ENCODE results near the gene TAMALIN. TPM values are rescaled to one million over a fixed set of nuclear protein-coding genes. Genes with fewer than 3 reads are reported as not detected.

Gene TAMALIN
- total and polyA plus RNA-seq, 3 experiments from 2014 or later, result 1.4 to 8.4 (median 7.3) TPM

GRCh38 chr12:52003591-52003990 lies 3.2 kb upstream of the TAMALIN start:
- Histone ChIP-seq H3K9me3 (ENCODE audit: low read length) (no peaks in the 10 kb centered on the region), H3K4me3 (ENCODE audit: low read length) (no peak overlapping the region), H3K4me1 (ENCODE audit: insufficient read depth, low read length) (peaks cover 15% of the 10 kb centered on the region), H3K36me3 (ENCODE audit: insufficient read depth, low read length) (no peaks in the 10 kb centered on the region), H3K27me3 (ENCODE audit: insufficient read depth, low read length, poor library complexity, severe bottlenecking) (no peaks in the 10 kb centered on the region), H3K27ac (ENCODE audit: low read depth, low read length) (no peak overlapping the region)
- CTCF ChIA-PET, result interaction anchor here (0.6 to 21.9 kb wide), 10 partner anchors 9 to 118 kb away, joined by 3 to 488 read pairs (median 3); no protein-coding TSS in a partner anchor
- H3K27me3 Mint-ChIP-seq, result peaks cover 5 to 11% of the 10 kb centered on the region in 2 donors
- no peak overlapping the region for H3K27ac Mint-ChIP-seq
- POLR2A ChIA-PET, result no interaction called here
- peaks cover 13 to 24% (median 13%) of the 10 kb centered on the region in 3 donors for H3K4me1 Mint-ChIP-seq
- no peaks in the 10 kb centered on the region for H3K9me3 Mint-ChIP-seq
- peak overlapping the region in 1 of 7 donors; percentile 23 for H3K4me3 Mint-ChIP-seq
- DNase-seq, result no peak
- peaks cover 0 to 4% (median 2%) of the 10 kb centered on the region in 3 donors for H3K36me3 Mint-ChIP-seq

DNA sequence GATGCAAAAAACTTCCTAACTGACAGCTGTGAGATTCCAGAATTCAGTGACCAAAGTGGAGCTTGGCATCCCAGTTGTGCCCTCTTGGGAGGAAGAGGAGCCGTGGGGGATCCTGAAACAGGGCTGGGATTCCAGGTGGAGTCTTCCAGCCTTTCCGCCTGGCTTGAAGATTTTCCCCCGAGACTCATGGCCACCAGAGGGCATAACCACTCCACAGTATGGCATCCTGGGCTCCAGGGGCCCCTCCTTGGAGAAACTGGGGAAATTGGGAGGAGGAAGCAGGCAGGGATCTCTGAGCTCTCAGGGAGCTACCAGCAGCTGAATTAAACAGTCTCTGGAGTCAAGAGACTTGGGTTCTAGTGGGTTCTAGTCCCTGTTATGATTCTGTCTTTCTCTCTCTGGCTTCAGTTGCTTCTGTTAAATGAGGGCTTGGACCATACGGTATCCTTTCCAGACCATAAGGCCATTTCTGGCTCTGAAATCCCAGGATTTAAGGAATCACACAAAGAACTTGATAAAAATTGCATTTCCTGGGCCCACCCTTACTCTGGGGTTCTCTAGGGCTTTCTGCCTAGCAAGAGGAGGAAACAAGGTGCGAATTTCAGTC lies 2.6 kb upstream of the TAMALIN start:
- DNase-seq, result no peak
- Mint-ChIP-seq H3K36me3 (peaks cover 0 to 4% (median 2%) of the 10 kb centered on the region in 3 donors), H3K4me1 (peaks cover 13 to 24% (median 15%) of the 10 kb centered on the region in 3 donors), H3K27ac (peak overlapping the region in 2 of 8 donors; percentile 3 to 47), H3K9me3 (no peaks in the 10 kb centered on the region), H3K4me3 (peak overlapping the region in 2 of 7 donors; percentile 65 to 88), H3K27me3 (peaks cover 6 to 11% of the 10 kb centered on the region in 2 donors)
- H3K4me1 ChIP-seq (ENCODE audit: insufficient read depth, low read length), result peaks cover 19% of the 10 kb centered on the region
- ChIA-PET POLR2A (no interaction called here), CTCF (interaction anchor here (0.6 to 21.9 kb wide), 11 partner anchors 8 to 117 kb away, joined by 3 to 488 read pairs (median 3); no protein-coding TSS in a partner anchor)
- H3K27ac ChIP-seq (ENCODE audit: low read depth, low read length), result no peak overlapping the region
- H3K27me3 ChIP-seq (ENCODE audit: insufficient read depth, low read length, poor library complexity, severe bottlenecking), result no peaks in the 10 kb centered on the region
- H3K36me3 ChIP-seq (ENCODE audit: insufficient read depth, low read length), result no peaks in the 10 kb centered on the region
- no peaks in the 10 kb centered on the region for H3K9me3 ChIP-seq (ENCODE audit: low read length)
- no peak overlapping the region for H3K4me3 ChIP-seq (ENCODE audit: low read length)

GRCh38 chr12:52005218-52005902 lies 1.4 kb upstream of the TAMALIN start:
- no peak for DNase-seq
- Histone ChIP-seq H3K4me3 (ENCODE audit: low read length) (no peak overlapping the region), H3K36me3 (ENCODE audit: insufficient read depth, low read length) (no peaks in the 10 kb centered on the region), H3K27me3 (ENCODE audit: insufficient read depth, low read length, poor library complexity, severe bottlenecking) (no peaks in the 10 kb centered on the region), H3K27ac (ENCODE audit: low read depth, low read length) (no peak overlapping the region), H3K4me1 (ENCODE audit: insufficient read depth, low read length) (peaks cover 19% of the 10 kb centered on the region), H3K9me3 (ENCODE audit: low read length) (no peaks in the 10 kb centered on the region)
- H3K4me3 Mint-ChIP-seq, result peak overlapping the region in 5 of 7 donors; percentile 12 to 91 (median 86)
- peaks cover 0 to 7% (median 0%) of the 10 kb centered on the region in 3 donors for H3K36me3 Mint-ChIP-seq
- POLR2A ChIA-PET, result interaction anchor here (1.2 kb wide), 1 partner anchor 65 kb away, joined by 4 read pairs; the partner anchor contains the start of gene ATG101
- CTCF ChIA-PET, result interaction anchor here (0.9 to 21.9 kb wide), 4 partner anchors 12 to 27 kb away, joined by 3 to 488 read pairs (median 15); no protein-coding TSS in a partner anchor
- no peaks in the 10 kb centered on the region for H3K9me3 Mint-ChIP-seq
- peak overlapping the region in 4 of 8 donors; percentile 17 to 93 (median 92) for H3K27ac Mint-ChIP-seq
- H3K27me3 Mint-ChIP-seq, result peaks cover 5 to 11% of the 10 kb centered on the region in 2 donors
- peaks cover 13 to 24% (median 15%) of the 10 kb centered on the region in 3 donors for H3K4me1 Mint-ChIP-seq

- Histone ChIP-seq H3K4me1 (ENCODE audit: insufficient read depth, low read length) (peaks cover 19% of the 10 kb centered on the region), H3K36me3 (ENCODE audit: insufficient read depth, low read length) (peaks cover 6% of the 10 kb centered on the region), H3K27me3 (ENCODE audit: insufficient read depth, low read length, poor library complexity, severe bottlenecking) (no peaks in the 10 kb centered on the region), H3K27ac (ENCODE audit: low read depth, low read length) (no peak overlapping the region), H3K9me3 (ENCODE audit: low read length) (no peaks in the 10 kb centered on the region), H3K4me3 (ENCODE audit: low read length) (no peak overlapping the region)
- DNase-seq, result peak in 1 of 5 donors; percentile 17
- H3K4me3 Mint-ChIP-seq, result peak overlapping the region; percentile 84 to 91 (median 86)
- H3K4me1 Mint-ChIP-seq, result peaks cover 13 to 24% (median 15%) of the 10 kb centered on the region in 3 donors
- H3K36me3 Mint-ChIP-seq, result peaks cover 0 to 14% (median 0%) of the 10 kb centered on the region in 3 donors
- H3K27me3 Mint-ChIP-seq, result peaks cover 5 to 11% of the 10 kb centered on the region in 2 donors
- ChIA-PET POLR2A (interaction anchor here (0.9 to 2.5 kb wide), 4 partner anchors 8 to 64 kb away, joined by 3 to 10 read pairs (median 6); partner anchors contain the start of gene ATG101), CTCF (interaction anchor here (0.8 to 21.9 kb wide), 4 partner anchors 13 to 26 kb away, joined by 3 to 488 read pairs (median 16); no protein-coding TSS in a partner anchor)
- no peaks in the 10 kb centered on the region for H3K9me3 Mint-ChIP-seq
- peak overlapping the region; percentile 78 to 93 (median 88) for H3K27ac Mint-ChIP-seq
Measured at GRCh38 chr12:52005903-52006703, 643 bp upstream of the TAMALIN start.

GRCh38 chr12:52007158-52007921 lies 594 bp downstream of the TAMALIN start:
- peak; percentile 29 to 78 (median 70) for DNase-seq
- Mint-ChIP-seq H3K4me3 (peak overlapping the region; percentile 89 to 95 (median 91)), H3K27me3 (peaks cover 5 to 11% of the 10 kb centered on the region in 2 donors), H3K4me1 (peaks cover 13 to 24% (median 15%) of the 10 kb centered on the region in 3 donors), H3K9me3 (no peaks in the 10 kb centered on the region), H3K27ac (peak overlapping the region; percentile 88 to 93 (median 92)), H3K36me3 (peaks cover 0 to 20% (median 0%) of the 10 kb centered on the region in 3 donors)
- ChIA-PET POLR2A (interaction anchor here (0.8 to 2.5 kb wide), 4 partner anchors 16 to 35 kb away, joined by 3 to 10 read pairs (median 6); no protein-coding TSS in a partner anchor), CTCF (interaction anchor here (0.8 to 21.9 kb wide), 4 partner anchors 14 to 22 kb away, joined by 4 to 488 read pairs (median 16); no protein-coding TSS in a partner anchor)
- Histone ChIP-seq H3K27me3 (ENCODE audit: insufficient read depth, low read length, poor library complexity, severe bottlenecking) (no peaks in the 10 kb centered on the region), H3K9me3 (ENCODE audit: low read length) (no peaks in the 10 kb centered on the region), H3K27ac (ENCODE audit: low read depth, low read length) (peak overlapping the region; percentile 67), H3K4me1 (ENCODE audit: insufficient read depth, low read length) (peaks cover 19% of the 10 kb centered on the region), H3K36me3 (ENCODE audit: insufficient read depth, low read length) (peaks cover 6% of the 10 kb centered on the region), H3K4me3 (ENCODE audit: low read length) (peak overlapping the region; percentile 71)

GRCh38 chr12:52007982-52008510 lies 1.3 kb downstream of the TAMALIN start:
- CTCF ChIA-PET, result interaction anchor here (1.5 to 21.9 kb wide), 2 partner anchors 13 to 15 kb away, joined by 5 to 488 read pairs; no protein-coding TSS in a partner anchor
- Histone ChIP-seq H3K27me3 (ENCODE audit: insufficient read depth, low read length, poor library complexity, severe bottlenecking) (no peaks in the 10 kb centered on the region), H3K36me3 (ENCODE audit: insufficient read depth, low read length) (peaks cover 6% of the 10 kb centered on the region), H3K27ac (ENCODE audit: low read depth, low read length) (peak overlapping the region; percentile 67), H3K4me3 (ENCODE audit: low read length) (peak overlapping the region; percentile 71), H3K4me1 (ENCODE audit: insufficient read depth, low read length) (peaks cover 19% of the 10 kb centered on the region), H3K9me3 (ENCODE audit: low read length) (no peaks in the 10 kb centered on the region)
- Mint-ChIP-seq H3K4me3 (peak overlapping the region; percentile 89 to 95 (median 91)), H3K9me3 (no peaks in the 10 kb centered on the region), H3K4me1 (peaks cover 13 to 24% (median 15%) of the 10 kb centered on the region in 3 donors), H3K27me3 (peaks cover 5 to 11% of the 10 kb centered on the region in 2 donors), H3K36me3 (peaks cover 0 to 23% (median 0%) of the 10 kb centered on the region in 3 donors), H3K27ac (peak overlapping the region; percentile 88 to 93 (median 92))
- POLR2A ChIA-PET, result interaction anchor here (0.6 to 2.5 kb wide), 4 partner anchors 15 to 43 kb away, joined by 3 to 10 read pairs (median 3); partner anchors contain the start of gene NR4A1
- no peak for DNase-seq

Measured in CD8-positive, alpha-beta memory T cell (primary cell).